CD4-positive, alpha-beta memory T cell (primary cell): Measurements from ENCODE around the gene GCSAML. TPM values are rescaled to one million over a fixed set of nuclear protein-coding genes. Genes with fewer than 3 reads are reported as not detected.

Experiments
- CTCF ChIA-PET: fragments of 350-600 bp; sonication (Branson Sonifier 250); formaldehyde crosslinking; loops from one replicate; lab custom pipeline; 2021; ENCODE audit warnings: inconsistent platforms; ENCODE audit not compliant: partially characterized antibody; lab: Charles Lee
- POLR2A ChIA-PET: fragments of 350-600 bp; sonication (Branson Sonifier 250); formaldehyde crosslinking; loops from one replicate; lab custom pipeline; 2021; ENCODE audit not compliant: partially characterized antibody; lab: Charles Lee
- DNase-seq, 5 donors: peaks; one replicate each; pipeline versions ENCODE4 v3.0.0 to v3.0.0-alpha.2; 2020 to 2022; ENCODE audit warnings: mixed read lengths in 1 of 5
- H3K27ac ChIP-seq: one replicate; pipeline ENCODE4 v1.7.0; 2013; ENCODE audit warnings: low read depth, low read length
- H3K27me3 ChIP-seq: 2 replicates; pipeline ENCODE4 v1.7.0; 2013; ENCODE audit warnings: mild to moderate bottlenecking, low read length, moderate library complexity; ENCODE audit not compliant: insufficient read depth
- H3K36me3 ChIP-seq: 2 replicates; pipeline ENCODE4 v1.7.0; 2013; ENCODE audit warnings: mild to moderate bottlenecking, low read length, moderate library complexity; ENCODE audit not compliant: insufficient read depth
- H3K4me1 ChIP-seq: 2 replicates; pipeline ENCODE4 v1.7.0; 2013; ENCODE audit warnings: mild to moderate bottlenecking, low read length, moderate library complexity; ENCODE audit not compliant: insufficient read depth
- H3K4me3 ChIP-seq, 2 donors: one replicate each; pipeline ENCODE4 v1.7.0; 2013; ENCODE audit warnings: low read length in 2 of 2, mild to moderate bottlenecking in 1 of 2
- H3K9me3 ChIP-seq, 2 donors: one replicate each; pipeline ENCODE4 v1.7.0; 2013; ENCODE audit warnings: low read length in 2 of 2, control low read depth in 1 of 2; ENCODE audit not compliant: control insufficient read depth in 1 of 2
- H3K27ac Mint-ChIP-seq, 7 donors: one replicate each; pipeline ENCODE4 v1.8.0; 2020 to 2021; ENCODE audit warnings: mixed read lengths in 7 of 7, mild to moderate bottlenecking in 6 of 7, inconsistent platforms in 3 of 7, moderate library complexity in 3 of 7
- H3K27me3 Mint-ChIP-seq, 2 donors: one replicate each; pipeline ENCODE4 v1.8.0; 2020 to 2021; ENCODE audit warnings: mixed read lengths in 2 of 2
- H3K36me3 Mint-ChIP-seq, 2 donors: one replicate each; pipeline ENCODE4 v1.8.0; 2020 to 2021; ENCODE audit warnings: mixed read lengths in 2 of 2, inconsistent platforms in 1 of 2, mild to moderate bottlenecking in 1 of 2
- H3K4me1 Mint-ChIP-seq, 4 donors: one replicate each; pipeline ENCODE4 v1.8.0; 2020 to 2021; ENCODE audit warnings: mixed read lengths in 4 of 4, mild to moderate bottlenecking in 1 of 4
- H3K4me3 Mint-ChIP-seq, 8 donors: one replicate each; pipeline ENCODE4 v1.8.0; 2020 to 2021; ENCODE audit warnings: mixed read lengths in 8 of 8, mild to moderate bottlenecking in 7 of 8, moderate library complexity in 6 of 8, inconsistent platforms in 3 of 8
- H3K9me3 Mint-ChIP-seq, 8 donors: one replicate each; pipeline ENCODE4 v1.8.0; 2020 to 2021; ENCODE audit warnings: mixed read lengths in 8 of 8, mild to moderate bottlenecking in 5 of 8, inconsistent platforms in 3 of 8, moderate library complexity in 1 of 8
- intact Hi-C: fragments of 100-400 bp; cut with micrococcal nuclease; formaldehyde crosslinking; loops from one replicate; pipeline ENCODE4 v1.15.1; 2023
- polyA plus RNA-seq, 2 donors: library from polyadenylated mRNA; unstranded; fragments of 300-500 nt; fragmentation: Illumina TruSeq; gene quantifications; one replicate each; pipeline ENCODE4 v1.2.3, GENCODE V29; 2021
- total RNA-seq, 2 experiments: library from RNA; stranded (reverse); gene quantifications; one replicate each; pipeline ENCODE4 v1.2.3, GENCODE V29; 2021

Gene GCSAML
- total and polyA plus RNA-seq, 4 experiments from 2014 or later, result not detected

- peaks cover 1 to 2% of the 10 kb centered on the region in 2 donors for H3K27me3 Mint-ChIP-seq
- no peak overlapping the region for H3K4me3 Mint-ChIP-seq
- Histone ChIP-seq H3K27ac (no peak overlapping the region), H3K4me1 (no peaks in the 10 kb centered on the region), H3K27me3 (no peaks in the 10 kb centered on the region), H3K9me3 (no peaks in the 10 kb centered on the region), H3K4me3 (no peak overlapping the region), H3K36me3 (no peaks in the 10 kb centered on the region)
- H3K9me3 Mint-ChIP-seq, result no peaks in the 10 kb centered on the region
- ChIA-PET POLR2A (no interaction called here), CTCF (no interaction called here)
- no peaks in the 10 kb centered on the region for H3K36me3 Mint-ChIP-seq
- no peak for DNase-seq
- intact Hi-C loops, result no loop called here
- H3K27ac Mint-ChIP-seq, result no peak overlapping the region
- H3K4me1 Mint-ChIP-seq, result no peaks in the 10 kb centered on the region
These were observed 13.3 kb downstream of the GCSAML start for GRCh38 chr1:247562198-247562597.

- peaks cover 11 to 16% of the 10 kb centered on the region in 2 donors for H3K27me3 Mint-ChIP-seq
- peaks cover 0 to 20% (median 11%) of the 10 kb centered on the region in 8 donors for H3K9me3 Mint-ChIP-seq
- Histone ChIP-seq H3K36me3 (no peaks in the 10 kb centered on the region), H3K4me3 (no peak overlapping the region), H3K9me3 (no peaks in the 10 kb centered on the region), H3K4me1 (no peaks in the 10 kb centered on the region), H3K27ac (no peak overlapping the region), H3K27me3 (no peaks in the 10 kb centered on the region)
- no peaks in the 10 kb centered on the region for H3K36me3 Mint-ChIP-seq
- no peak for DNase-seq
- H3K27ac Mint-ChIP-seq, result no peak overlapping the region
- intact Hi-C loops, result no loop called here
- ChIA-PET CTCF (no interaction called here), POLR2A (no interaction called here)
- no peaks in the 10 kb centered on the region for H3K4me1 Mint-ChIP-seq
- no peak overlapping the region for H3K4me3 Mint-ChIP-seq
These were observed 25.3 kb downstream of the GCSAML start for GRCh38 chr1:247574236-247574635.

DNA sequence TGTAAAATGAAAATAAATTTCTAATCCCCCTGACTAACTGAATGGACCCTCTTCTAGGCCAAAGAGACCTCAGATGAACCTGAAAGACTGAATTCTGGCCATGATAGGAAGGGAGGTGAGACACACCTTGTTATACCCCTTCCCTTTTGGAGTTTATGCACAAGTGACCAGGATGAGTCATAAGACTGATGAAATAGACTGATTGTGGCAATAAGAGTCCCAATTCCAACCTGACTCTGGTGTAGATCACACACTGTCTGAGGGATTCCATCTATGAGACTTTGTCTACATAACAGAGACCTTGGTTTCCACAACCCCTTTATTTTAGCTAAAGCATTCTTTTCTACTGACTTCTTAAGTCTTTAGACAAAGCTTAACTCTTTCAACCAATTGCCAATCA is 25.7 kb downstream of the GCSAML start:
- H3K4me3 Mint-ChIP-seq, result no peak overlapping the region
- POLR2A ChIA-PET, result no interaction called here
- intact Hi-C loops, result no loop called here

DNA sequence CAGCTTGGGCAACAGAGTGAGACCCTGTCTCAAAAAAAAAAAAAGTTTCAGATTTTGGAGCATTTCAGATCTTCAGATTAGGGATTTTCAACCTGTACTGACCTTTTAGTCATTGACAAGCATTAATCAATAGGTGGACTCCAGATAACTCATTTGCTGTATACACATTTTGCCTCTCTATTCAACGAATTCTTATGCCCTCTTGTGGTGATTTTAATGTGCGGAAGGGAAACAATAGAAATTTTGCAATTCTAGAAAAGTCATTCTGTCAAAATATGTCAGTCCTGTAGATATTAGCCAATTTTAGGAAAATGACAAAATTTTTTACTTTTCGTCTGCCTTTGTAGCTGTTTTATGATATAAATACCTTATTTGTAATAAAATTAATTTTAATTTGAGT is 27.6 kb downstream of the GCSAML start:
- intact Hi-C loops, result no loop called here
- H3K9me3 ChIP-seq, result no peaks in the 10 kb centered on the region
- no peak for DNase-seq
- H3K9me3 Mint-ChIP-seq, result peaks cover 0 to 4% (median under 1%) of the 10 kb centered on the region in 8 donors
- CTCF ChIA-PET, result interaction anchor here (1.2 kb wide), 1 partner anchor 186 kb away, joined by 7 read pairs; no protein-coding TSS in a partner anchor
- no peaks in the 10 kb centered on the region for H3K4me1 ChIP-seq
- POLR2A ChIA-PET, result no interaction called here
- no peak overlapping the region for H3K4me3 ChIP-seq
- H3K27me3 Mint-ChIP-seq, result peaks cover 9 to 11% of the 10 kb centered on the region in 2 donors
- H3K4me3 Mint-ChIP-seq, result no peak overlapping the region
- H3K4me1 Mint-ChIP-seq, result no peaks in the 10 kb centered on the region
- H3K36me3 ChIP-seq, result no peaks in the 10 kb centered on the region
- no peak overlapping the region for H3K27ac Mint-ChIP-seq
- H3K36me3 Mint-ChIP-seq, result no peaks in the 10 kb centered on the region
- H3K27me3 ChIP-seq, result no peaks in the 10 kb centered on the region
- H3K27ac ChIP-seq, result no peak overlapping the region

More for the DNA sequence above, 25.7 kb downstream of the GCSAML start:
- no peaks in the 10 kb centered on the region for H3K27me3 ChIP-seq
- no peak overlapping the region for H3K27ac Mint-ChIP-seq
- H3K9me3 Mint-ChIP-seq, result peaks cover 0 to 16% (median 9%) of the 10 kb centered on the region in 8 donors
- no peaks in the 10 kb centered on the region for H3K36me3 Mint-ChIP-seq
- no peaks in the 10 kb centered on the region for H3K36me3 ChIP-seq
- no peak overlapping the region for H3K4me3 ChIP-seq
- peaks cover 11 to 16% of the 10 kb centered on the region in 2 donors for H3K27me3 Mint-ChIP-seq
- no peaks in the 10 kb centered on the region for H3K4me1 Mint-ChIP-seq
- CTCF ChIA-PET, result no interaction called here
- H3K27ac ChIP-seq, result no peak overlapping the region
- no peak for DNase-seq
- H3K4me1 ChIP-seq, result no peaks in the 10 kb centered on the region
- H3K9me3 ChIP-seq, result no peaks in the 10 kb centered on the region

- H3K4me3 Mint-ChIP-seq, result no peak overlapping the region
- Histone ChIP-seq H3K4me1 (no peaks in the 10 kb centered on the region), H3K27ac (no peak overlapping the region), H3K9me3 (no peaks in the 10 kb centered on the region), H3K4me3 (no peak overlapping the region), H3K27me3 (no peaks in the 10 kb centered on the region), H3K36me3 (no peaks in the 10 kb centered on the region)
- ChIA-PET CTCF (no interaction called here), POLR2A (no interaction called here)
- H3K4me1 Mint-ChIP-seq, result no peaks in the 10 kb centered on the region
- H3K27ac Mint-ChIP-seq, result no peak overlapping the region
- DNase-seq, result no peak
- H3K36me3 Mint-ChIP-seq, result no peaks in the 10 kb centered on the region
- intact Hi-C loops, result no loop called here
- H3K27me3 Mint-ChIP-seq, result peaks cover 9 to 11% of the 10 kb centered on the region in 2 donors
- no peaks in the 10 kb centered on the region for H3K9me3 Mint-ChIP-seq
These were observed 30.1 kb downstream of the GCSAML start for GRCh38 chr1:247578946-247579460.

GRCh38 chr1:247588060-247588459 is 39.1 kb downstream of the GCSAML start, which contains the start of gene OR2G2:
Gene OR2G2 (plus strand): TSS chr1:247588360. CDS start chr1:247588360, 0 bp downstream.
- no peaks in the 10 kb centered on the region for H3K9me3 ChIP-seq
- no peaks in the 10 kb centered on the region for H3K36me3 Mint-ChIP-seq
- no peak within 1 kb of the TSS for H3K27ac Mint-ChIP-seq
- ChIA-PET POLR2A (no interaction called here), CTCF (no interaction called here)
- H3K4me1 Mint-ChIP-seq, result no peaks in the 10 kb centered on the region
- H3K4me1 ChIP-seq, result no peaks in the 10 kb centered on the region
- no peak within 1 kb of the TSS for H3K27ac ChIP-seq
- no peak for DNase-seq
- H3K9me3 Mint-ChIP-seq, result peaks cover 0 to 6% (median 3%) of the 10 kb centered on the region in 8 donors
- intact Hi-C loops, result no loop called here
- H3K36me3 ChIP-seq, result no peaks in the 10 kb centered on the region
- H3K4me3 Mint-ChIP-seq, result no peak within 1 kb of the TSS
- H3K4me3 ChIP-seq, result no peak within 1 kb of the TSS
- no peaks in the 10 kb centered on the region for H3K27me3 ChIP-seq
- peaks cover 2 to 4% of the 10 kb centered on the region in 2 donors for H3K27me3 Mint-ChIP-seq

DNA sequence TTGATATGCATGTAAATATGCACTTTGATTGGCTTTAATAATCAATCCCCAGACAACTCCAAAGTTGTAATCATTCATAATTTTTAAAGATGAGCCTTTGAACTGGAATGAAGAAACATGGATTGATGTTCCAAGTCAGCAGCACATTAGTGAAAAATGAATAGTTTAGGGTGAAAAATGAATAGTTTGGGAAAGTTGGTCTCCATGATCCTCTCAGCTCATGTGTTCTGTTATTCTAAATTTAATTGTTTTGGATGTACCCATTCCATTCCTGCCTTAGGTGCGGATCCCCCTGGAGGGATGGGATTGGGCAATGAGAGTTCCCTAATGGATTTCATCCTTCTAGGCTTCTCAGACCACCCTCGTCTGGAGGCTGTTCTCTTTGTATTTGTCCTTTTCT is 56.4 kb downstream of the GCSAML start, which contains the start of gene OR2G3:
OR2G3 (plus strand) TSS at position 301 of the 400 bp plus-strand sequence; CDS start at position 301, 0 bp downstream.
- Histone ChIP-seq H3K27me3 (no peaks in the 10 kb centered on the region), H3K9me3 (no peaks in the 10 kb centered on the region), H3K4me3 (no peak within 1 kb of the TSS), H3K27ac (no peak within 1 kb of the TSS), H3K36me3 (no peaks in the 10 kb centered on the region), H3K4me1 (no peaks in the 10 kb centered on the region)
- Mint-ChIP-seq H3K9me3 (peaks cover 0 to 8% (median 2%) of the 10 kb centered on the region in 8 donors), H3K4me1 (no peaks in the 10 kb centered on the region), H3K27me3 (peaks cover 4 to 8% of the 10 kb centered on the region in 2 donors), H3K27ac (no peak within 1 kb of the TSS), H3K36me3 (no peaks in the 10 kb centered on the region), H3K4me3 (no peak within 1 kb of the TSS)
- ChIA-PET CTCF (no interaction called here), POLR2A (no interaction called here)
- DNase-seq, result no peak
- intact Hi-C loops, result no loop called here
